ENCODE measurements around the gene NFE2L2.

DNA sequence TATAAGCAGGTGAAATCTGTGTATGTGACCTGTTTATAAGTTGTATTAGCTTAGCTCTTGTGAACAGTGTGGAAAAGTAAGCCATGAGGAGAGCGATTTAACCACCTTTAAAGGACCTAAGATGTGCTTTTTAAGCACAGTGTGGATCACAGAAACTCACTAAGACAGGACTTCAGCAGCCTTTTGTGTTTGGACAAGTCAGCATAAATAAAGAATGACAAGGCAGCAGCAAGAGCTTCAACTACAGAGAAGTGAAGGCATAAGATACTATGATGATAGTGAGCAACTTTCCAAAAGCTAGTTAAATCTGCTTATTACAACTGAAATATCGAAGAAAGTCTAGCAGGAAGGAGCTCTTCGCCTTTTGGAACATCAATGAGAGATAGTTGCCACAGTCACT, 43.0 kb downstream of the NFE2L2 start:
- TF ChIP-seq, protein P1, sequence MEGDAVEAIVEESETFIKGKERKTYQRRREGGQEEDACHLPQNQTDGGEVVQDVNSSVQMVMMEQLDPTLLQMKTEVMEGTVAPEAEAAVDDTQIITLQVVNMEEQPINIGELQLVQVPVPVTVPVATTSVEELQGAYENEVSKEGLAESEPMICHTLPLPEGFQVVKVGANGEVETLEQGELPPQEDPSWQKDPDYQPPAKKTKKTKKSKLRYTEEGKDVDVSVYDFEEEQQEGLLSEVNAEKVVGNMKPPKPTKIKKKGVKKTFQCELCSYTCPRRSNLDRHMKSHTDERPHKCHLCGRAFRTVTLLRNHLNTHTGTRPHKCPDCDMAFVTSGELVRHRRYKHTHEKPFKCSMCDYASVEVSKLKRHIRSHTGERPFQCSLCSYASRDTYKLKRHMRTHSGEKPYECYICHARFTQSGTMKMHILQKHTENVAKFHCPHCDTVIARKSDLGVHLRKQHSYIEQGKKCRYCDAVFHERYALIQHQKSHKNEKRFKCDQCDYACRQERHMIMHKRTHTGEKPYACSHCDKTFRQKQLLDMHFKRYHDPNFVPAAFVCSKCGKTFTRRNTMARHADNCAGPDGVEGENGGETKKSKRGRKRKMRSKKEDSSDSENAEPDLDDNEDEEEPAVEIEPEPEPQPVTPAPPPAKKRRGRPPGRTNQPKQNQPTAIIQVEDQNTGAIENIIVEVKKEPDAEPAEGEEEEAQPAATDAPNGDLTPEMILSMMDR (IDR thresholded peaks at IDR 0.05), result no peak
- no peak for TF ChIP-seq POLR2A (IDR thresholded peaks at IDR 0.05)
